Omental fat pad (tissue), 4 donors: ENCODE data around the gene NAA25. TPM values are rescaled to one million over a fixed set of nuclear protein-coding genes. Genes with fewer than 3 reads are reported as not detected.

Experiments used
- ATAC-seq: fragments of 150-250 bp; one replicate; pipeline ENCODE4 v1.9.1; 2016; ENCODE audit warnings: mild to moderate bottlenecking, moderate library complexity; ENCODE audit not compliant: low FRiP score
- DNase-seq: peaks from one replicate; pipeline ENCODE4 v3.0.0-alpha.2; 2019; ENCODE audit warnings: low spot score
- CTCF ChIP-seq, 3 donors: fragments of 450-650 bp; IDR thresholded peaks; one replicate each; pipeline ENCODE4 v1.5.1; 2016 to 2017; ENCODE audit warnings: antibody characterized with exemption in 3 of 3, mild to moderate bottlenecking in 3 of 3, moderate library complexity in 2 of 3
- total RNA-seq, 4 donors: library from RNA; depleted of rRNA; stranded (reverse); fragments of >200 nt; gene quantifications; one replicate each; pipeline ENCODE4 v1.1.0, GENCODE V29; 2016

The NAA25 gene
- total RNA-seq, 4 donors from 2014 or later = 16.6 to 70.6 (median 23.0) TPM

GRCh38 chr12:112126000-112126438 lies 17.4 kb upstream of the NAA25 start:
- ATAC-seq (no peak), DNase-seq (no peak)
- no peak for TF ChIP-seq CTCF (IDR thresholded peaks at IDR 0.05)

- ATAC-seq (peak; percentile 93), DNase-seq (peak; percentile 91)
- TF ChIP-seq CTCF (IDR thresholded peaks at IDR 0.05) = no peak
Observed at GRCh38 chr12:112125250-112125999, 16.8 kb upstream of the NAA25 start, which contains the start of gene TRAFD1. Gene TRAFD1, plus strand, starts transcription at chr12:112125560. Its CDS starts 4,963 bp downstream, at chr12:112130523.

- TF ChIP-seq CTCF (IDR thresholded peaks at IDR 0.05) = no peak
- no peak for ATAC-seq
Observed at GRCh38 chr12:112124918-112125249, 16.3 kb upstream of the NAA25 start.

GRCh38 chr12:112122823-112123690 lies 14.5 kb upstream of the NAA25 start:
- DNase-seq (no peak), ATAC-seq (peak; percentile 24)
- TF ChIP-seq CTCF (IDR thresholded peaks at IDR 0.05) = no peak

More at GRCh38 chr12:112124918-112125249, 16.3 kb upstream of the NAA25 start:
- no peak for DNase-seq

- DNase-seq (peak; percentile 48), ATAC-seq (peak; percentile 86)
- no peak for TF ChIP-seq CTCF (IDR thresholded peaks at IDR 0.05)
Observed at GRCh38 chr12:112121780-112122565, 13.4 kb upstream of the NAA25 start.

GRCh38 chr12:112117685-112118084 lies 9.1 kb upstream of the NAA25 start:
- no peak for DNase-seq
- no peak for TF ChIP-seq CTCF (IDR thresholded peaks at IDR 0.05)
- no peak for ATAC-seq
